Gastrocnemius medialis (tissue), 4 donors: ENCODE results near the gene DCLK2.
"Not testable (repeated sequence)": the region's sequence is repeated elsewhere in the genome, so short reads cannot be mapped to it uniquely, and the experiment has no call there.

Experiments used
- CTCF ChIP-seq, 5 experiments: fragments of 450-650 bp in 3 of 5; fragments of 200-600 bp in 2 of 5; sonication (generic) in 2 of 5; IDR thresholded peaks in 4 of 5; conservative IDR thresholded peaks in 1 of 5; 1 replicate in 4 of 5; 2 replicates in 1 of 5; pipeline ENCODE4 v1.5.1; 2016 to 2019; ENCODE audit warnings: antibody characterized with exemption in 5 of 5, mild to moderate bottlenecking in 3 of 5, moderate library complexity in 3 of 5
- POLR2A ChIP-seq, 2 donors: fragments of 450-650 bp; IDR thresholded peaks; one replicate each; pipeline ENCODE4 v1.6.1; 2017; ENCODE audit warnings: antibody characterized with exemption in 2 of 2, mild to moderate bottlenecking in 2 of 2, moderate library complexity in 2 of 2

- not testable (repeated sequence) for TF ChIP-seq CTCF (IDR thresholded peaks at IDR 0.05 in 4 of 5, conservative IDR thresholded peaks at IDR 0.05 in 1 of 5); POLR2A (IDR thresholded peaks at IDR 0.05)
Measured at GRCh38 chr4:150185033-150185432, 106.8 kb downstream of the DCLK2 start.
